22Rv1 (cell line): ENCODE results near the gene RNF32.

Source experiments
- CTCF ChIP-seq: fragments of 450-650 bp; IDR thresholded peaks from 2 replicates; pipeline ENCODE4 v1.5.1; 2017; ENCODE audit warnings: mild to moderate bottlenecking
- ZFX ChIP-seq: fragments of 450-650 bp; IDR thresholded peaks from 2 replicates; pipeline ENCODE4 v1.6.1; 2017; ENCODE audit warnings: antibody characterized with exemption, borderline replicate concordance

- TF ChIP-seq CTCF: no peak
- no peak for TF ChIP-seq ZFX
Measured at GRCh38 chr7:156651474-156651873, 10.9 kb downstream of the RNF32 start.
